ENCODE results near the gene SLC29A2.

The SLC29A2 gene

GRCh38 chr11:66315921-66316811 is 55.4 kb downstream of the SLC29A2 start:
- DNase-seq = no peak

- no peak for DNase-seq
These were observed 56.1 kb downstream of the SLC29A2 start for GRCh38 chr11:66315498-66315885.

GRCh38 chr11:66314561-66315497 is 56.7 kb downstream of the SLC29A2 start:
- no peak for DNase-seq

GRCh38 chr11:66314186-66314501 is 57.4 kb downstream of the SLC29A2 start:
- no peak for DNase-seq

- DNase-seq = no peak
These were observed 58.0 kb downstream of the SLC29A2 start for GRCh38 chr11:66313321-66314185.

- peak; percentile 95 to 99 for DNase-seq
These were observed 58.8 kb downstream of the SLC29A2 start for GRCh38 chr11:66312549-66313320.
